SK-N-SH treated with all-trans-retinoic acid at 6 μM for 48 hours (cell line): Measurements from ENCODE around the gene PLA2G6.

Experiments used
- ATAC-seq: fragments of 200-7000 bp; cut with Tn5 transposase; 3 replicates; pipeline ENCODE4 v1.9.1; 2020; ENCODE audit warnings: mild to moderate bottlenecking, moderate library complexity
- CSDC2 ChIP-seq: fragments of 250-450 bp; sonication (Bioruptor Pico); IDR thresholded peaks from 2 replicates; pipeline ENCODE4 v1.5.0; 2020; ENCODE audit warnings: mild to moderate bottlenecking, moderate library complexity
- CSRNP3 ChIP-seq: fragments of 250-450 bp; sonication (Bioruptor Pico); IDR thresholded peaks from 2 replicates; pipeline ENCODE4 v1.5.1; 2021; ENCODE audit warnings: mild to moderate bottlenecking, moderate library complexity
- GLIS3 ChIP-seq: fragments of 250-450 bp; sonication (Bioruptor Pico); IDR thresholded peaks from 2 replicates; pipeline ENCODE4 v1.5.0; 2020; ENCODE audit warnings: mild to moderate bottlenecking, moderate library complexity
- ISL1 ChIP-seq: fragments of 250-450 bp; sonication (Bioruptor Pico); IDR thresholded peaks from 2 replicates; pipeline ENCODE4 v2.1.2; 2022; ENCODE audit warnings: mild to moderate bottlenecking, moderate library complexity
- PATZ1 ChIP-seq: fragments of 250-450 bp; sonication (Bioruptor Pico); IDR thresholded peaks from 2 replicates; pipeline ENCODE4 v1.8.0; 2020; ENCODE audit warnings: mild to moderate bottlenecking, moderate library complexity, borderline replicate concordance
- PPARA ChIP-seq: fragments of 250-450 bp; sonication (Bioruptor Pico); IDR thresholded peaks from 2 replicates; pipeline ENCODE4 v1.5.0; 2020; ENCODE audit warnings: mild to moderate bottlenecking, borderline replicate concordance
- RARB ChIP-seq: fragments of 250-450 bp; sonication (Bioruptor Pico); IDR thresholded peaks from 2 replicates; pipeline ENCODE4 v1.8.0; 2021; ENCODE audit warnings: mild to moderate bottlenecking, moderate library complexity
- SNAI2 ChIP-seq: fragments of 250-450 bp; sonication (Bioruptor Pico); IDR thresholded peaks from 2 replicates; pipeline ENCODE4 v1.5.0; 2020; ENCODE audit warnings: mild to moderate bottlenecking, moderate library complexity
- TOX ChIP-seq: fragments of 250-450 bp; sonication (Bioruptor Pico); IDR thresholded peaks from 2 replicates; pipeline ENCODE4 v1.8.0; 2021; ENCODE audit warnings: mild to moderate bottlenecking, moderate library complexity, borderline replicate concordance
- TSHZ2 ChIP-seq: fragments of 250-450 bp; sonication (Bioruptor Pico); IDR thresholded peaks from 2 replicates; pipeline ENCODE4 v1.5.0; 2020; ENCODE audit warnings: mild to moderate bottlenecking, moderate library complexity
- ZC3H10 ChIP-seq: fragments of 250-450 bp; sonication (Bioruptor Pico); IDR thresholded peaks from 2 replicates; pipeline ENCODE4 v1.5.1; 2021; ENCODE audit warnings: mild to moderate bottlenecking, moderate library complexity
- ZFP3 ChIP-seq: fragments of 250-450 bp; sonication (Bioruptor Pico); IDR thresholded peaks from 2 replicates; pipeline ENCODE4 v1.5.0; 2020; ENCODE audit warnings: mild to moderate bottlenecking, moderate library complexity
- ZNF565 ChIP-seq: fragments of 450-650 bp; formaldehyde crosslinking; conservative IDR thresholded peaks from 2 replicates; pipeline ENCODE4 v1.5.0; 2020; ENCODE audit warnings: low read depth, mild to moderate bottlenecking, moderate library complexity
- ZNF70 ChIP-seq: fragments of 450-650 bp; formaldehyde crosslinking; IDR thresholded peaks from 2 replicates; pipeline ENCODE4 v1.5.0; 2020; ENCODE audit warnings: mild to moderate bottlenecking, moderate library complexity
- ZNF8 ChIP-seq: fragments of 450-650 bp; formaldehyde crosslinking; IDR thresholded peaks from 2 replicates; pipeline ENCODE4 v1.5.0; 2020; ENCODE audit warnings: mild to moderate bottlenecking, moderate library complexity
- TF ChIP-seq, protein P1 (sequence below): fragments of 250-450 bp; sonication (Bioruptor Pico); IDR thresholded peaks from 2 replicates; pipeline ENCODE4 v1.5.1; 2020; ENCODE audit warnings: low read depth, mild to moderate bottlenecking, moderate library complexity
- TF ChIP-seq, protein P2 (sequence below): fragments of 250-450 bp; sonication (Bioruptor Pico); IDR thresholded peaks from 2 replicates; pipeline ENCODE4 v1.8.0; 2021; ENCODE audit warnings: low read depth, mild to moderate bottlenecking, moderate library complexity, borderline replicate concordance

Gene PLA2G6

GRCh38 chr22:38108561-38109319, 72.9 kb downstream of the PLA2G6 start:
- no peak for TF ChIP-seq ZC3H10
- TF ChIP-seq TOX (CRISPR knock-in tag): no peak
- no peak for TF ChIP-seq ZFP3 (CRISPR knock-in tag)
- no peak for ATAC-seq

DNA sequence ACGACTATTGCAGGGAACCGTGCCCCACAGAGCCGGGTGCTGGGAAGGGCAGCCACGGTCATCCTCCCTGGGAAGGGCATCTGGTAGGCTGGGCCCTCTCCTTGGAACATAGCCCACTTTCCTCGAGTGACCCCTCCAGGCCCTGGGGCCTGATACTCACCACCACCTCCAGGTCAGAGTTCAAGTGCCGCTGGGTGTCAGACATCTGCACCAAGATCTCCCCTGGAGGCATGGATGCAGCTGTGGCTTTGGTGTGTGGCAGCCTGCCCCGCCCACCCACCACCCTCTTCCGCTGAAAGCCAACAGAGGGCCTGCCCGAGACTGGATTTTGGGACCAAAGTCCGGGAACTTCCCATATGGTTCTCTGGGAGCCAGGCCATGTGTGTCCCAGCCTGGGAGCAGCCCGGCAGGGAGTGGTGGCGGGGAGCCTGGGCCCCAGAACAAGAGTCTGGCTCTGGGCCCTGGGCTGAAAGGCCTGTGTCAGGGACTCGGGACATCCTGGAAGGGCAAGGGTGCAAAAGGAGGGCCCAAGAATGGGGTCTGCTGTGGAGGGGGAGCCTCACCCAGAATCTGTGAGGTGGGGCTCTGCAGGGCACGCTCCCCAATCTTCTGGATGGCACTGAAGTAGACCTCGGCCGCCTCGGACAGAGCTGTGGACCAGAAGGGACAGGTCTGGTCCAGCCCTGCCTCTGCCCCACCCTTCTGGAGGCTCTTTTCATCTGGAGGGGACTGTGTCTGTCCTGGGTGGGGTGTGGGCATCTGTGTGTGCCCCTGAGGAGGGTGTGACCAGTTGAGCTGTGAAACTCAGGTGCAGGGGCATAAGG, 73.7 kb downstream of the PLA2G6 start:
- TF ChIP-seq RARB (no peak), ZNF70 (no peak), ISL1 (CRISPR knock-in tag) (no peak), TOX (CRISPR knock-in tag) (no peak), GLIS3 (CRISPR knock-in tag) (no peak), CSDC2 (CRISPR knock-in tag) (no peak), TSHZ2 (CRISPR knock-in tag) (no peak), ZNF8 (CRISPR knock-in tag) (no peak), ZC3H10 (no peak), ZFP3 (CRISPR knock-in tag) (no peak), SNAI2 (CRISPR knock-in tag) (no peak), CSRNP3 (CRISPR knock-in tag) (no peak)
- TF ChIP-seq, protein P1, sequence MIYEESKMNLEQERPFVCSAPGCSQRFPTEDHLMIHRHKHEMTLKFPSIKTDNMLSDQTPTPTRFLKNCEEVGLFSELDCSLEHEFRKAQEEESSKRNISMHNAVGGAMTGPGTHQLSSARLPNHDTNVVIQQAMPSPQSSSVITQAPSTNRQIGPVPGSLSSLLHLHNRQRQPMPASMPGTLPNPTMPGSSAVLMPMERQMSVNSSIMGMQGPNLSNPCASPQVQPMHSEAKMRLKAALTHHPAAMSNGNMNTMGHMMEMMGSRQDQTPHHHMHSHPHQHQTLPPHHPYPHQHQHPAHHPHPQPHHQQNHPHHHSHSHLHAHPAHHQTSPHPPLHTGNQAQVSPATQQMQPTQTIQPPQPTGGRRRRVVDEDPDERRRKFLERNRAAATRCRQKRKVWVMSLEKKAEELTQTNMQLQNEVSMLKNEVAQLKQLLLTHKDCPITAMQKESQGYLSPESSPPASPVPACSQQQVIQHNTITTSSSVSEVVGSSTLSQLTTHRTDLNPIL (CRISPR knock-in tag): no peak
- TF ChIP-seq, protein P2, sequence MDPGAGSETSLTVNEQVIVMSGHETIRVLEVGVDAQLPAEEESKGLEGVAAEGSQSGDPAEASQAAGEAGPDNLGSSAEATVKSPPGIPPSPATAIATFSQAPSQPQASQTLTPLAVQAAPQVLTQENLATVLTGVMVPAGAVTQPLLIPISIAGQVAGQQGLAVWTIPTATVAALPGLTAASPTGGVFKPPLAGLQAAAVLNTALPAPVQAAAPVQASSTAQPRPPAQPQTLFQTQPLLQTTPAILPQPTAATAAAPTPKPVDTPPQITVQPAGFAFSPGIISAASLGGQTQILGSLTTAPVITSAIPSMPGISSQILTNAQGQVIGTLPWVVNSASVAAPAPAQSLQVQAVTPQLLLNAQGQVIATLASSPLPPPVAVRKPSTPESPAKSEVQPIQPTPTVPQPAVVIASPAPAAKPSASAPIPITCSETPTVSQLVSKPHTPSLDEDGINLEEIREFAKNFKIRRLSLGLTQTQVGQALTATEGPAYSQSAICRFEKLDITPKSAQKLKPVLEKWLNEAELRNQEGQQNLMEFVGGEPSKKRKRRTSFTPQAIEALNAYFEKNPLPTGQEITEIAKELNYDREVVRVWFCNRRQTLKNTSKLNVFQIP (CRISPR knock-in tag): no peak
- ATAC-seq: no peak

GRCh38 chr22:38106814-38107578, 74.6 kb downstream of the PLA2G6 start:
- TF ChIP-seq PPARA (CRISPR knock-in tag): no peak
- TF ChIP-seq ZNF565 (CRISPR knock-in tag): no peak
- TF ChIP-seq PATZ1: no peak
- ATAC-seq: no peak
